Left lung (tissue), 10 donors: ENCODE results near the gene LRRC75B. TPM values are rescaled to one million over a fixed set of nuclear protein-coding genes. Genes with fewer than 3 reads are reported as not detected.
"Not testable (repeated sequence)": the region's sequence is repeated elsewhere in the genome, so short reads cannot be mapped to it uniquely, and the experiment has no call there.

Experiments
- ATAC-seq: fragments of 200-7000 bp; cut with Tn5 transposase; one replicate; pipeline ENCODE4 v1.9.1; 2020; ENCODE audit warnings: moderate library complexity
- DNase-seq, 4 donors: peaks; one replicate each; pipeline ENCODE4 v3.0.0-alpha.2; 2013 to 2020
- H3K27ac ChIP-seq, 2 donors: fragments of 200-600 bp; sonication (generic) in 1 of 2; one replicate each; pipeline versions ENCODE4 v1.5.0 to v1.8.0; 2020 to 2021
- H3K27me3 ChIP-seq, 2 donors: fragments of 200-600 bp; sonication (generic) in 1 of 2; one replicate each; pipeline versions ENCODE4 v1.5.0 to v1.8.0; 2020 to 2021
- H3K36me3 ChIP-seq, 2 donors: fragments of 200-600 bp; sonication (generic) in 1 of 2; one replicate each; pipeline versions ENCODE4 v1.5.0 to v1.8.0; 2020 to 2021
- H3K4me1 ChIP-seq, 2 donors: fragments of 200-600 bp; one replicate each; pipeline ENCODE4 v1.8.0; 2021
- H3K4me3 ChIP-seq, 2 donors: fragments of 200-600 bp; sonication (generic) in 1 of 2; one replicate each; pipeline versions ENCODE4 v1.5.0 to v1.8.0; 2020 to 2021; ENCODE audit warnings: mild to moderate bottlenecking in 1 of 2
- H3K9me3 ChIP-seq, 2 donors: fragments of 200-600 bp; sonication (generic) in 1 of 2; one replicate each; pipeline versions ENCODE4 v1.5.0 to v1.8.0; 2020 to 2021
- intact Hi-C, 2 donors: fragments of 100-400 bp; cut with DNase I; formaldehyde crosslinking; loops; one replicate each; pipeline versions ENCODE4 v1.11.2 to v1.14.2; 2022
- polyA plus RNA-seq, 6 donors: library from polyadenylated mRNA; unstranded; fragments of 120-200 nt; gene quantifications; one replicate each; pipeline ENCODE4 v1.2.1, GENCODE V29; 2013; ENCODE audit not compliant: insufficient read length in 6 of 6
- total RNA-seq, 2 donors: library from RNA; stranded (reverse); fragmentation: NEBNext Ultra II Directional; extraction: Animal tissue kit (Norgen Biotek cat#: 25700); gene quantifications; one replicate each; pipeline ENCODE4 v1.2.1, GENCODE V29; 2021
- TF ChIP-seq, protein P1 (sequence below), 2 donors: fragments of 200-600 bp; sonication (generic) in 1 of 2; IDR thresholded peaks; one replicate each; pipeline versions ENCODE4 v1.5.0 to v1.8.0; 2021; ENCODE audit warnings: antibody characterized with exemption in 2 of 2
- donor health status: DM: no; HTN: yes; CAD: no.
- donor health status: DM: no; HTN: no; CAD: no.

Gene LRRC75B
- total and polyA plus RNA-seq, 8 donors, result 6.8 to 35.1 (median 31.0) TPM

DNA sequence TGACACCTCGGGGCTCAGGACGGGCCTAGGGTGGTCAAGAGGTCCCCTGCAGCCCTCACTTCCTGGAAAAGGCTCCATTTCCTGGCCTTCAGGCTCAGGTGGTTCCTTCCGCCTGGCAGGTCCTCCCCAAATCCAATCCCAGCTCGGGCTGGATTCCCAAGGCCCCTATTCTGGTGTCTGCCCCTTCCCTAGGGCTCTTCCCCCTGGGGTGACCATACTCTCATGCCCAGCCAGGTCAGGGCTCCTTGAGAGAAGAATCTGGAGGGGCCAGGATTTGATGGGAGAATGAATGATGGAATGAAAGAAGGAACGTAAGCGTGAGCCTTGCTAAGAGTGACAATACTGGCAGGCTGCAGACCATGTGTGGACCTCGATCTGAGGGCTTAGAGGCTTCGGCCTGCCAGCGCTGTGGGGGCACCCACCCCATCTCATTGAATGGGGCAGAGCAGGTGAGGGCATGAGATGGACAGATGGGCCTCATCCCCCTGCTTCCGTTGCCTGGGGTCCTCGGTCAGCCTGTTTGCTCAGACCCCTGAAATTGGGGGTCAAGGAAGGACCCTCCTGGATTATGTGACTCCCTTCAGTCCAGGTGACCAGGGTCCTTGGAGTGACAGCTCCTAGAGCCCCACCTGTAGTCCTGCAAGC lies 9.4 kb upstream of the LRRC75B start:
- ATAC-seq, intact Hi-C loops, H3K9me3 ChIP-seq, DNase-seq, H3K4me3 ChIP-seq, H3K27me3 ChIP-seq, H3K36me3 ChIP-seq: not testable (repeated sequence)
- Histone ChIP-seq H3K4me1 (peaks cover 7 to 37% of the 10 kb centered on the region in 2 donors), H3K27ac (peak overlapping the region; percentile 26 to 79)

DNA sequence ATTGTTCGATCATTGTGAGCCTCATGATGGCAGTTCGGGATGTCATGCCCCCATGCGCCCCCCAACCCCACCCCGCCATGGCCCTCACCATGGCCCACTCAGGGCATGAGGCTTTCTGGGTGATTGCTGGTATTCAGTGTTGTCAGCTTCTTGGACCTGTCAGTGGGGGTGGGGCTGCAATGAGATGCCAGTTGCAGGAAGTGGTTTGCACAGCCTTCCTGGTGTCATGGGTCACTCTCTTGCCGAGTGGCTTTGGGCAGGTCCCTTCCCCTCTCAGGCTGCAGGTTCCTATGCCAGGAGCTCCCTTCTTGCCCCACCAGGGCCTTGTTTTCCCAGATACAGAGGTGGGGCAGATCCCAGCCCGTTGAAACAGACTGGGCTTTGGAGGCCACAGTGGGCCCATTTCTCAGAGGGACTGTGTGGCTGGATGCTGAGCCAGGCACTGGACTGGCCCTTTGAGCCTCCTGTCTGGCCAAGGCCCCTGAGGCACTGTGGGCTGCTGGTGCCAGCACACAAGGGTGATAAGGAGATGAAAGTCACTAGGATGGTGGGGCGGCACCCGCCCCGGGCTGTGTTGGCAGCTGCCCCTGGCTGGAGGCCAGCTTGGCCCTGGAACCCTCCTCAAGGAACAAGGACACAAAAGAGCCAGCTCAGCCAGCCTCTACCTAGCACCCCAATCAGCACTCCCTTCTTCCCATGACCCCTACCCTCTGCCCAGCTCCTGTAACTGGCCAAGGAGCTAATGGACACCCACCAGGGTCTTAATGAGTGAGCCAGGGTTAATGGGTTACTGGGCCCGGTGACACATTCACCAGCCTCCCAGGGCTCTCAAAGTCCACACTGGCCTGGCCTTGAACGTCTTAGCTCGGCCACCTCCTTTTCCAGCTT lies 8.6 kb upstream of the LRRC75B start:
- peak overlapping the region; percentile 26 to 79 for H3K27ac ChIP-seq
- intact Hi-C loops, result no loop called here

DNA sequence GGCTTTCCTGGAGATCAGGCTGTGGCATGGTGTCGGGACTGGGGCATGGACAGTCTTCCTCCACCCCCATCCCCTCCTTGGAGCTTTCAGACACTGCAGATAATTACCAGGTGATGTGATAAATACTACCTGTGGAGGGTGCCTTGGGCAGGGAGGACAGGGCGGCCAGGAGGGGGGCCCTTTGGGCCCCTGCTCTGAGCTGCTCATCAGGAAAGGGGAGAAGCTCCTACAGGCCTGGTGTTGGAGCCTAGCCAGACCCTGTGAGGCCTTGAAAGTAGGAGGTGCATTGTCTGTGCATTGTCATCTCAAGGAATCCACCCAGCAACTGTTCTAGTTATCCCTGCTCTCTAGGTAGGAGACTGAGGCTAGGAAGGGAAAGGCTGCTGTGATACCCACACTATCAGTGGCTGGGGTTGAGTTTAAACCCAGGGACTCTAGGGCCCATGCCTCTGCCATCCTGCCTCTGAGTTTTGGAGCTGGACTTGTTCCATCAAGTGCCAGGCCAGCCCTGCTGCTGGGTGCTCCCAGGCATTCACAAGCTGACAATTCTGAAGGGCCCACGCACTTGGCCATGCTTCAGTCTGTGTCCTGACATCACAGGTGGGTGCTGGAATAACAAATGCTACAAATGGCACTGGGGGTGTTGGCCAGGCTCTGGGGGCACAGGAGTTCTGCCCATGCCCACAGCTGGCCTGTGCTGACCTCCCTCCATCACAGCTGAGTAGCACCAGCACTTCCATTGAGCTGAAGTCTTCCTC lies 7.3 kb upstream of the LRRC75B start:
- H3K27ac ChIP-seq, intact Hi-C loops, DNase-seq, ATAC-seq, H3K27me3 ChIP-seq, H3K9me3 ChIP-seq, H3K36me3 ChIP-seq, H3K4me3 ChIP-seq: not testable (repeated sequence)
- peaks cover 7 to 36% of the 10 kb centered on the region in 2 donors for H3K4me1 ChIP-seq

More for the DNA sequence above, 8.6 kb upstream of the LRRC75B start:
- H3K4me3 ChIP-seq, result no peak overlapping the region
- no peaks in the 10 kb centered on the region for H3K9me3 ChIP-seq
- H3K4me1 ChIP-seq, result peaks cover 7 to 36% of the 10 kb centered on the region in 2 donors
- H3K36me3 ChIP-seq, result no peaks in the 10 kb centered on the region
- ATAC-seq, result peak; percentile 72
- TF ChIP-seq, protein P1, sequence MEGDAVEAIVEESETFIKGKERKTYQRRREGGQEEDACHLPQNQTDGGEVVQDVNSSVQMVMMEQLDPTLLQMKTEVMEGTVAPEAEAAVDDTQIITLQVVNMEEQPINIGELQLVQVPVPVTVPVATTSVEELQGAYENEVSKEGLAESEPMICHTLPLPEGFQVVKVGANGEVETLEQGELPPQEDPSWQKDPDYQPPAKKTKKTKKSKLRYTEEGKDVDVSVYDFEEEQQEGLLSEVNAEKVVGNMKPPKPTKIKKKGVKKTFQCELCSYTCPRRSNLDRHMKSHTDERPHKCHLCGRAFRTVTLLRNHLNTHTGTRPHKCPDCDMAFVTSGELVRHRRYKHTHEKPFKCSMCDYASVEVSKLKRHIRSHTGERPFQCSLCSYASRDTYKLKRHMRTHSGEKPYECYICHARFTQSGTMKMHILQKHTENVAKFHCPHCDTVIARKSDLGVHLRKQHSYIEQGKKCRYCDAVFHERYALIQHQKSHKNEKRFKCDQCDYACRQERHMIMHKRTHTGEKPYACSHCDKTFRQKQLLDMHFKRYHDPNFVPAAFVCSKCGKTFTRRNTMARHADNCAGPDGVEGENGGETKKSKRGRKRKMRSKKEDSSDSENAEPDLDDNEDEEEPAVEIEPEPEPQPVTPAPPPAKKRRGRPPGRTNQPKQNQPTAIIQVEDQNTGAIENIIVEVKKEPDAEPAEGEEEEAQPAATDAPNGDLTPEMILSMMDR (IDR thresholded peaks at IDR 0.05), result no peak
- H3K27me3 ChIP-seq, result no peaks in the 10 kb centered on the region
- peak in 3 of 4 donors; percentile 46 to 90 (median 78) for DNase-seq

DNA sequence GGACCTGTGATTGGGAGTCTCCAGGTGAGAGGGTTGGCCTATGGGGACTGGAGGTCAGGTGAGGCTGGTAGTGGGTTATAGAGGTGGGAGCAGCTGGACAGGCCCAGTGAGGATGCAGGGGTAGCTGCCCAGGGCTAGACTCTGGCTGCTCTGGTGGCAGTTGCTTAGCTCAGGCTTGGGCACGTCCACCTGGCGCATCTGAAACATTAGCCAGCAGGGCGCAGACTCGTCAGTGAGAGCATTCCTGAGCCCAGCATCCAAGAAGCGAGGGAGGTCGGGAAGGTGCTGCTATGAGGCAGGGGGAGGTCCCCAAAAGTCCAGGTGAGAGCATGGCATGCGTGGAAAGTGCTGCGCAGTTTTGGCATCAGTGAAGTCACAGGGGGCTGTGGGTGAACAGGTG lies 6.6 kb upstream of the LRRC75B start:
- H3K4me3 ChIP-seq, result no peak overlapping the region
- TF ChIP-seq, protein P1 (IDR thresholded peaks at IDR 0.05), result no peak
- H3K9me3 ChIP-seq, result no peaks in the 10 kb centered on the region
- no peaks in the 10 kb centered on the region for H3K36me3 ChIP-seq
- intact Hi-C loops, result no loop called here
- no peak overlapping the region for H3K27ac ChIP-seq
- no peak for DNase-seq
- H3K27me3 ChIP-seq, result no peaks in the 10 kb centered on the region
- H3K4me1 ChIP-seq, result peaks cover 7 to 38% of the 10 kb centered on the region in 2 donors
- ATAC-seq, result no peak

DNA sequence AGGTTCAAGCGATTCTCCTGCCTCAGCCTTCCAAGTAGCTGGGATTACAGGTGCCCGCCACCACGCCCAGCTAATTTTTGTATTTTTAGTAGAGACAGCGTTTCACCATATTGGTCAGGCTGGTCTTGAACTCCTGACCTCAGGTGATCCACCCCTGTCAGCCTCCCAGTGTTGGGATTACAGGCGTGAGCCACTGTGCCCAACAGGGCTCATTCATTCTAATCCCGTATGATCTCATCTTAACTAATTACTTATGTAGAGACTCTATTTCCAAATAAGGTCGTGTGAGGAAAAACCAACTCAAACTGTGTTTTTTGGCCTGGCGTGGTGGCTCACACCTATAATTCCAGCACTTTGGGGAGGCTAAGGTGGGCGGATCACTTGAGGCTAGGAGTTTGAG lies 4.2 kb upstream of the LRRC75B start:
- peaks cover 12 to 23% of the 10 kb centered on the region in 2 donors for H3K4me1 ChIP-seq
- ATAC-seq, DNase-seq, H3K9me3 ChIP-seq, intact Hi-C loops, H3K27ac ChIP-seq, H3K27me3 ChIP-seq, H3K4me3 ChIP-seq, H3K36me3 ChIP-seq: not testable (repeated sequence)

DNA sequence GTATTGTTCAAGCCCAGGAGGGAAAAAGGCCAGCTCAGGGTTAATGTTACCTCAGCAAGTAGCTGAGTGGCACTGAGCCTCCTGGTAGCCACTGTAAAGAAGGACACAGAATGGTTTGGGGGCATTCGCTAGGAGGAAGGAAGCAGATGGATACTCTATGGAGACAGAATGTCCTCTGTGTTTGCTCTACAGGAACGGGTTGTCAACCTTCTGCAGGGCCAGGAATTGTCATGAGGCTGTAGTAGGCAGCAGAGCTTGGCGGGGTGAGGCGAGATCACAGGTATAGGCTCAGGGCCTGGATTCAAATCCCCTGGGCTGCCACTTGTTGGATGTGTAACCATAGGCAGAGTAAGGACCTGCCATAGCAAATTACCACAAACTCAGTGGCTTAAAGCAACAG lies 3.0 kb upstream of the LRRC75B start:
- DNase-seq (no peak), ATAC-seq (no peak)
- H3K4me3 ChIP-seq, result no peak overlapping the region
- H3K27me3 ChIP-seq, result no peaks in the 10 kb centered on the region
- TF ChIP-seq, protein P1 (IDR thresholded peaks at IDR 0.05), result no peak
- no peak overlapping the region for H3K27ac ChIP-seq
- H3K9me3 ChIP-seq, result no peaks in the 10 kb centered on the region
- H3K4me1 ChIP-seq, result peaks cover 6 to 11% of the 10 kb centered on the region in 2 donors
- no peaks in the 10 kb centered on the region for H3K36me3 ChIP-seq
- intact Hi-C loops, result no loop called here
